Measurements from ENCODE around the gene ABR.
"Not testable (repeated sequence)": the region's sequence is repeated elsewhere in the genome, so short reads cannot be mapped to it uniquely, and the experiment has no call there.

The ABR gene

GRCh38 chr17:1145311-1145986 lies 34.3 kb downstream of the ABR start:
- DNase-seq: no peak

- no peak for DNase-seq
Measured at GRCh38 chr17:1144162-1144561, 35.6 kb downstream of the ABR start.

GRCh38 chr17:1143573-1143972 lies 36.2 kb downstream of the ABR start:
- DNase-seq: no peak

- DNase-seq: no peak
Measured at GRCh38 chr17:1142561-1142971, 37.2 kb downstream of the ABR start.

GRCh38 chr17:1137465-1137894 lies 42.3 kb downstream of the ABR start:
- no peak for DNase-seq

GRCh38 chr17:1136748-1137147 lies 43.0 kb downstream of the ABR start:
- no peak for DNase-seq

- DNase-seq: no peak
Measured at GRCh38 chr17:1134634-1135324, 45.0 kb downstream of the ABR start.

GRCh38 chr17:1130191-1130590 lies 49.6 kb downstream of the ABR start:
- no peak for DNase-seq

- not testable (repeated sequence) for DNase-seq
Measured at GRCh38 chr17:1128463-1128862, 51.3 kb downstream of the ABR start.

- DNase-seq: no peak
Measured at GRCh38 chr17:1126801-1127550, 52.8 kb downstream of the ABR start.

GRCh38 chr17:1126250-1126797 lies 53.5 kb downstream of the ABR start:
- no peak for DNase-seq

- DNase-seq: no peak
Measured at GRCh38 chr17:1125788-1126145, 54.0 kb downstream of the ABR start.

GRCh38 chr17:1124896-1125787 lies 54.6 kb downstream of the ABR start:
- DNase-seq: no peak

GRCh38 chr17:1123921-1124715 lies 55.7 kb downstream of the ABR start:
- no peak for DNase-seq

GRCh38 chr17:1123393-1123831 lies 56.4 kb downstream of the ABR start:
- DNase-seq: no peak

GRCh38 chr17:1122533-1123392 lies 57.0 kb downstream of the ABR start:
- DNase-seq: peak; percentile 13 to 41

GRCh38 chr17:1121442-1121817 lies 58.4 kb downstream of the ABR start:
- DNase-seq: not testable (repeated sequence)

GRCh38 chr17:1120596-1121441 lies 59.0 kb downstream of the ABR start:
- DNase-seq: no peak

GRCh38 chr17:1119924-1120323 lies 59.9 kb downstream of the ABR start:
- no peak for DNase-seq

- DNase-seq: no peak
Measured at GRCh38 chr17:1116602-1117001, 63.2 kb downstream of the ABR start.

All from Kasumi-1 (cell line).